T1000 (cell line): Measurements from ENCODE around the gene MLEC.
"Not testable (repeated sequence)": the region's sequence is repeated elsewhere in the genome, so short reads cannot be mapped to it uniquely, and the experiment has no call there.

Experiments used
- DNase-seq: peaks from one replicate; lab custom pipeline; 2025; ENCODE audit warnings: mixed read lengths; lab: John Stamatoyannopoulos, UW

The MLEC gene

DNA sequence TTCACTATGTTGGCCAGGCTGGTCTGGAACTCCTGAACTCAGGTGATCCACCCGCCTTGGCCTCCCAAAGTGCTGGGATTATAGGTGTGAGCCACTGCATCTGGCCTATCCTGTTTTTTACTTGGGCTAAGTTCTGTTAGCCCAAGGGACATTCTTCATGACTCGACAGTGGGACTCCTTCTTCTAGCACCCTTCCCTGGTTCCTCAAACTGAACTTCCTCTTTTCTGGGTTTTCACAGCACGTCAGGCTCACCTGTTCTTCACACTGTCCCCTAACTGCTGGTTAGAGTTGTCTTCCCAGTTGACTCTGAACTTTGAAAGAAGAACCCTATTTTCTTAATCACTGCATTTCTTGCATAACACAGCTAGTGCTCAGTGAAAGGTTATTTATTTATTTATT, 24.1 kb upstream of the MLEC start:
- no peak for DNase-seq

DNA sequence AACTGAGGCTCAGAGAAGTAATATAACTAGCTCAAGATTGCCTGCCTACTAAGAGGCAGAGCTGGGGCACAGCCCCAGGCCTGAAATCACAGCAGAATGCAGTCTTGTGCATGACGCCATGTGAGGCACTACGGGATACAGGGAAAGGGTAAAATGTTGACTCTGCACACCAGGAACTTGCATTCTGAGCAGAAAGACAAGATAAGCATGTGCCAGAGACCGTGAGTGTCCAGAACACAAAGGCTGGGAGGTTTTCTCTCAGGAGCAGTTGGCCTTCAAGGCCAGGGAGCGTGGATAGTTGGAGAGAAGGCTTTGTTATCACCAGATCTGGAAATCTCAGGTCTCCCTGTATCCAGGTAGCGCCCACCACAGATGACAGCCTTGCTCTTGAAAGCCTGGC, 23.2 kb upstream of the MLEC start:
- DNase-seq: no peak

DNA sequence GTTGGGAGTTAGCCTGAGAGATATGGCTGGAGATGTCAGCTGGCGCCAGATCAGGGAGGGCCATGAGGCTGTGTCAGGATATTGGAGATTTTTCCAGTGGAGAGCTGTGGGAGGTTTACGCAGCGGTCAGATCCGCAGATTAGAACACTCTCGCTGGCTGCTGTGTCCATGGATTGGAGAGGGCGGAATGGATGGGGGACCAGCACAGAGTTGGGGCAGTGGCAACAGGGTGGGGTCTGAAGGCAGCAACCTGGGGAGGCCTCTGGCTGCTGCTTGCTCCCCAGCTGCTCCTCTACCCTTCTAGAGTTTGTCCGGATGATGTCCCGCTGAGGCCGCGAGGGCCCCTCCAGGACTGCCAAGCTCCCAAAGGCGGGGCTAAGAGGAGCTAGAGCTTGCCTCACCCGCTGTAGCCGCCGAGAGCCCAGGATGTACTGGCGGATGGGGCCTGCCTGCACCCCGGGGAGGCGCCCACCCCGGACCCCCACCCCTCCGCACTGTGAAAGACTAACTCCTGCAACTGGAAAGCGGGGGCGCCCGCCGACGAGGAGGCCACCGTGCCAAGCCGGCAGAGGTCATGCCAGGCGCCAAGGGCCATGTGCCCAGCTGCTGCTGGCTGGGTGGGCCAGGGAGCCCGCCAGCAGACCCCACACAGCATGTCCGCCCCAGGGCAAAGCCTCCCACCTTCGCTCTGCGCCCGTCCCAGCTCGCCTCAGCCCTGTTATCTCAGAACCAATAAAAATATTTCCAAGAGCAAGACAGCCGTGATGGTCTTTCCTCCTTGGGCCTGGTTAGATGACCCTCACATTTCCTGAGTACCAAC, 20.2 kb upstream of the MLEC start:
- no peak for DNase-seq

- DNase-seq: no peak
Observed at GRCh38 chr12:120668091-120668867, 18.7 kb upstream of the MLEC start.

GRCh38 chr12:120668868-120669840, 17.8 kb upstream of the MLEC start:
- no peak for DNase-seq

GRCh38 chr12:120670237-120670636, 16.7 kb upstream of the MLEC start:
- DNase-seq: not testable (repeated sequence)

- DNase-seq: no peak
Observed at GRCh38 chr12:120670667-120671066, 16.3 kb upstream of the MLEC start.

- no peak for DNase-seq
Observed at GRCh38 chr12:120674097-120674636, 12.8 kb upstream of the MLEC start.

- DNase-seq: peak; percentile 31
Observed at GRCh38 chr12:120677765-120678473, 9.0 kb upstream of the MLEC start.

DNA sequence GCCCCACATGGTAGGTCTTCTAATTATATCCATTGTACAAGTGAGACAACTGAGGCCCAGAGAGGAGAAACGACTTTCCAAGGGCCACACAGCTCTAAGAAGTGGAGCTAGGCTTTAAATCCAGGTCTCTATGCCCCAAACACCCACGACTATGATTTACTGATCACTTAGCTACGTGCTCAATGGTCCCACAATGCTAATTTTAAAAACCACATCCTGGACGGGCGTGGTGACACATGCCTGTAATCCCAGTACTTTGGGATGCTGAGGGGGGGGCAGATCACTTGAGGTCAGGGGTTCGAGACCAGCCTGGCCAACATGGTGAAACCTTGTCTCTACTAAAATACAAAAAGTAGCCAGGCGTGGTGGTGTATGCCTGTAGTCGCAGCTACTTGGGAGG, 8.4 kb upstream of the MLEC start:
- no peak for DNase-seq

GRCh38 chr12:120680165-120680738, 6.7 kb upstream of the MLEC start:
- no peak for DNase-seq

- DNase-seq: no peak
Observed at GRCh38 chr12:120684523-120684932, 2.4 kb upstream of the MLEC start.

GRCh38 chr12:120685522-120685921, 1.4 kb upstream of the MLEC start:
- no peak for DNase-seq

DNA sequence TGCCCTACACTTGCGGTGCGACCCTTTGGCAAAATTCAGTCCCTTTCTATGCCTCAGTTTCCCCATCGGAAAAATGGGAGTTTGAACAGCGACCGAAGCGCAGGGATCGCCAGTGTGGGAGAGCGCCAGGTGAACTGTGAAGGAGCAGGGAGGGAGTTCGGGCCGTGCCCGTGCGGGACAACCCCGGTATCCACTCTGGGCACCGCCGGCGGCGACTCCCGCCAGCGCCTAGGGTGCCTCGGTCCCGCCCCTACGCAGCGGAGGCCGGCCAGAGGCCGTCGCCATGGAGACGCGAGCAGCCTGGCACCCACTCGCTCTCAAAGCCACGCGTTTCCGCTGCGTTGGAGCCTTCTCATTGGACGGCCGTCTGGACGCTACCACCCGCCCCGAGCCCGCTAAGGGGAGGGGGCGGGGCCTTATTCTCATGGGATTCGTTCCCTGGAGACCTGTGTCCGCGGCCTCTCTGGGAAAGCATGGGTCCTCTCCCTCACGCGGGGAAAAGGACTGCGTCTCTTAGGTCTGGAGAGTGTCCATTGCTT, 729 bp upstream of the MLEC start:
- peak; percentile 91 for DNase-seq

DNA sequence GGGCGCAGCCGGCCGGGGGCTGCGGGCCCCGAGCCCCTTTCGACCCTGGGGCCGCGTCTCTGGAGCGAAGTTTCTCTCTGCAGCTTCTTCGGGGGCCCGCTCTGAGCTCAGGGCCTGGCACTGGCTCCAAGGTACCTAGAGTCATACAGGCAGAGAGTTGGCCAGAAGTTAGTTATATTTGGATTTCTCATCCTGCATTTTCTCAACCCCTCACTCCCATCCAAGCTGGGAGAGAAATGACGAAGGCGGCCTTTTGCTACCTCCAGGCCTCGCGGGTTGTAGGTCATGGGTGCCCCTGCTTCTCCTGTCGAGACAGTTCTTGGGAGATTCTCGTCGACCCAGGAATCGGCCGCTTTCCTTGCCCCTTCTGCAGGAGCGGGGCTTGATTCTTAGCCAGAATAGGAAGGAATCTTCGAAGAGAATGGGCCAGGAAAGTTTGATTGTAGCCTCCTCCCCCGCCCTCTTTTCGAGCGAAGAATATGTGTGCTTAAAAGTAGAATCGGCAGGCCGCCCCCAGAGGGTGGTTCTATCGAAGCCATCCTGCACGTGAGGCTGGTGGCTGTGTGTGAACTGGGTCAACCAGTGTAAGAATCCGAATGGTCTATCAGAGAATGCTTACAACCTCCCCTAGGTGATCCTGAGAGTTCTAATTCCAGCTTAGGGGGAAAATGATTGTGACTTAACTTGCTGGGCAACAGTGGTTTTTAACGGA, 785 bp downstream of the MLEC start:
- no peak for DNase-seq

DNA sequence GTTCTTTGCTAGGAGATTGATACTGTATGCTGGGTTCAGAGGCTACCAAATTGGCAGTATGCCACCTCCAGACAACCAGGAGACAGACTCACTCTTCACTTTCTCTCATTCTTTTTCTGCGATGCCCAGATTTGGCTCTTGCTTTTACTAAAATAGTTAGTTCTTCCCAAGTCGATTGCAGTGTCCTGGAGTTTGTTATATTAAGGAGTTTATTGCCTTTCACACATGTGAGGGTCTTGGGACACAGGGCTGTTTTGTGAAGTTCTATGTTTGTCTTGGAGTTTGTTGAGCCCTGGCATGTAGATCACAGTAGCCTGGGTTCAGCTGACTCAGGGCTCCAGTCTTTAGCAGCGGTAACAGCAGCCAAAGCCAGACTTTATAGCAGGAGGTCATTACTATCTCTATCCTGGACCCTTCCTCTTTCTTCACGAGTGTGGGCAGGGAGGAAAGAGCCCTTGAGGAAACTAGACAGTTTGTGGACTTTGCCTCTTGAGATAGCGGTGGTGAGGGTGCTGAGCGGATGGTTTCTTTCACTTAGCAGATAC, 1.6 kb downstream of the MLEC start:
- DNase-seq: no peak

- DNase-seq: no peak
Observed at GRCh38 chr12:120689397-120690082, 2.6 kb downstream of the MLEC start.

- no peak for DNase-seq
Observed at GRCh38 chr12:120690083-120690450, 3.1 kb downstream of the MLEC start.

DNA sequence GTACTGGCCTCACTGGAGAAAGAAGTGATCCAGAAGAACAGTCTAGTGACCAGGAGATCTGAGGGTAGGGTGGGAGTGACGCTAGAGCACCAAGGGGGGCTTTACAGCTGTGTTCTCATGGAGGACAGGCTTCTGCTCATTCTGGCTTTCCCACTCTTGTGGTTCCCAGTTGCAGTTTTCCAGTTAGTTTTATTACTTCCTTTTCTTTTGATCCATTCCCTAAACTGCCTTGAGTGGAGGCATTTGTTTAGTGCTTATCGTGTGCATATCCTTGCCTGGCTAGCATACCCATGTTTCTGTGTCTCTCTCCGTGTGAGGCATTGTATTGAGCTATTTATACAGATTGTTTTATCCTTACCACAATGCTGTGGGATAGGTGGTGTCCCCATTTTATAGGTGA, 4.0 kb downstream of the MLEC start:
- no peak for DNase-seq
